Stimulated activated CD8-positive, alpha-beta memory T cell treated with anti-CD3 and anti-CD28 coated beads, Interleukin-7, amount 100 ng/mL, for 1 hour (primary cell): ENCODE data around the gene TMEM132D.

Experiments used
- DNase-seq, 2 donors: peaks; one replicate each; pipeline ENCODE4 v3.0.0-alpha.2; 2020; ENCODE audit warnings: low read depth in 2 of 2

The TMEM132D gene

GRCh38 chr12:129102233-129102632, 801.6 kb downstream of the TMEM132D start:
- DNase-seq = no peak

- DNase-seq = no peak
Measured at GRCh38 chr12:129101816-129102215, 802.0 kb downstream of the TMEM132D start.

- DNase-seq = no peak
Measured at GRCh38 chr12:129101404-129101803, 802.4 kb downstream of the TMEM132D start.

- DNase-seq = no peak
Measured at GRCh38 chr12:129097451-129097850, 806.4 kb downstream of the TMEM132D start.

GRCh38 chr12:129096968-129097367, 806.9 kb downstream of the TMEM132D start:
- DNase-seq = no peak

- DNase-seq = no peak
Measured at GRCh38 chr12:129096184-129096583, 807.6 kb downstream of the TMEM132D start.

GRCh38 chr12:129089576-129089975, 814.2 kb downstream of the TMEM132D start:
- no peak for DNase-seq

- DNase-seq = no peak
Measured at GRCh38 chr12:129084875-129085826, 818.7 kb downstream of the TMEM132D start.

GRCh38 chr12:129083121-129083840, 820.5 kb downstream of the TMEM132D start:
- DNase-seq = no peak

GRCh38 chr12:129082441-129082840, 821.4 kb downstream of the TMEM132D start:
- DNase-seq = no peak

GRCh38 chr12:129081755-129082250, 822.0 kb downstream of the TMEM132D start:
- no peak for DNase-seq

- DNase-seq = no peak
Measured at GRCh38 chr12:129080821-129081220, 823.0 kb downstream of the TMEM132D start.

GRCh38 chr12:129080391-129080790, 823.4 kb downstream of the TMEM132D start:
- DNase-seq = no peak

- no peak for DNase-seq
Measured at GRCh38 chr12:129079719-129080118, 824.1 kb downstream of the TMEM132D start.

- DNase-seq = no peak
Measured at GRCh38 chr12:129076441-129077320, 827.1 kb downstream of the TMEM132D start.

- DNase-seq = no peak
Measured at GRCh38 chr12:129075460-129076208, 828.2 kb downstream of the TMEM132D start.

GRCh38 chr12:129074379-129074778, 829.4 kb downstream of the TMEM132D start:
- no peak for DNase-seq

- no peak for DNase-seq
Measured at GRCh38 chr12:129073157-129073915, 830.5 kb downstream of the TMEM132D start.

GRCh38 chr12:129071362-129071761, 832.5 kb downstream of the TMEM132D start:
- DNase-seq = no peak

- DNase-seq = no peak
Measured at GRCh38 chr12:129069886-129070285, 833.9 kb downstream of the TMEM132D start.
